ENCODE results near the gene WDR18. TPM values are rescaled to one million over a fixed set of nuclear protein-coding genes. Genes with fewer than 3 reads are reported as not detected.
A peak's percentile ranks its signal among the peaks of the same experiment; 100 is the strongest.
"Not testable (repeated sequence)": the region's sequence is repeated elsewhere in the genome, so short reads cannot be mapped to it uniquely, and the experiment has no call there.

WDR18 gene
- total RNA-seq, 1 experiment from 2014 or later: 41.1 TPM

- DNase-seq: no peak
- Histone ChIP-seq H4K20me1 (ENCODE audit: insufficient read depth, low read depth, low read length) (0 out of 2 replicates have a peak, but pooled peaks cover 10% of the 10 kb centered on the region), H3K4me1 (ENCODE audit: low read length) (peaks cover 7% of the 10 kb centered on the region; the same call in 1 of the 2 replicates), H3K4me2 (ENCODE audit: low read depth, low read length, poor library complexity, severe bottlenecking) (no peak overlapping the region), H3K9ac (ENCODE audit: low read length) (no peak overlapping the region), H3K36me3 (ENCODE audit: insufficient read depth, low read length) (no peaks in the 10 kb centered on the region), H3K79me2 (ENCODE audit: low read length) (no peaks in the 10 kb centered on the region), H2AFZ (ENCODE audit: low read length) (no peak overlapping the region), H3K9me3 (ENCODE audit: low read length) (no peaks in the 10 kb centered on the region), H3K9me2 (replicated peaks; ENCODE audit: insufficient read depth, low read length) (no peaks in the 10 kb centered on the region), H3K27me3 (ENCODE audit: low read length) (no peaks in the 10 kb centered on the region), H3K27ac (ENCODE audit: low read length) (no peak overlapping the region), H3K4me3 (ENCODE audit: low read length) (no peak overlapping the region)
These were observed 30.5 kb upstream of the WDR18 start for GRCh38 chr19:953445-954271.

GRCh38 chr19:954272-954671 lies 29.9 kb upstream of the WDR18 start:
- Histone ChIP-seq H3K9me3 (ENCODE audit: low read length) (no peaks in the 10 kb centered on the region), H2AFZ (ENCODE audit: low read length) (no peak overlapping the region), H3K4me2 (ENCODE audit: low read depth, low read length, poor library complexity, severe bottlenecking) (no peak overlapping the region), H4K20me1 (ENCODE audit: insufficient read depth, low read depth, low read length) (0 out of 2 replicates have a peak, but pooled peaks cover 10% of the 10 kb centered on the region), H3K9ac (ENCODE audit: low read length) (no peak overlapping the region), H3K79me2 (ENCODE audit: low read length) (no peaks in the 10 kb centered on the region), H3K4me1 (ENCODE audit: low read length) (peaks cover 7% of the 10 kb centered on the region; the same call in 1 of the 2 replicates), H3K27me3 (ENCODE audit: low read length) (no peaks in the 10 kb centered on the region), H3K36me3 (ENCODE audit: insufficient read depth, low read length) (no peaks in the 10 kb centered on the region), H3K27ac (ENCODE audit: low read length) (no peak overlapping the region), H3K4me3 (ENCODE audit: low read length) (no peak overlapping the region), H3K9me2 (replicated peaks; ENCODE audit: insufficient read depth, low read length) (no peaks in the 10 kb centered on the region)
- no peak for DNase-seq

- DNase-seq: peak; percentile 47
- no peaks in the 10 kb centered on the region for H3K36me3 ChIP-seq (ENCODE audit: insufficient read depth, low read length)
- H4K20me1 ChIP-seq (ENCODE audit: insufficient read depth, low read depth, low read length): 0 out of 2 replicates have a peak, but pooled peaks cover 10% of the 10 kb centered on the region
- H3K27ac ChIP-seq (ENCODE audit: low read length): no peak overlapping the region
- H2AFZ ChIP-seq (ENCODE audit: low read length): no peak overlapping the region
- no peak overlapping the region for H3K9ac ChIP-seq (ENCODE audit: low read length)
- H3K9me3 ChIP-seq (ENCODE audit: low read length): no peaks in the 10 kb centered on the region
- no peaks in the 10 kb centered on the region for H3K27me3 ChIP-seq (ENCODE audit: low read length)
- no peak overlapping the region for H3K4me2 ChIP-seq (ENCODE audit: low read depth, low read length, poor library complexity, severe bottlenecking)
- H3K79me2 ChIP-seq (ENCODE audit: low read length): no peaks in the 10 kb centered on the region
- H3K9me2 ChIP-seq (replicated peaks; ENCODE audit: insufficient read depth, low read length): no peaks in the 10 kb centered on the region
- H3K4me3 ChIP-seq (ENCODE audit: low read length): no peak overlapping the region
- peaks cover 7% of the 10 kb centered on the region; the same call in 1 of the 2 replicates for H3K4me1 ChIP-seq (ENCODE audit: low read length)
These were observed 29.3 kb upstream of the WDR18 start for GRCh38 chr19:954672-955494.

GRCh38 chr19:955803-956765 lies 28.1 kb upstream of the WDR18 start:
- H3K9me2 ChIP-seq (replicated peaks; ENCODE audit: insufficient read depth, low read length): no peaks in the 10 kb centered on the region
- no peaks in the 10 kb centered on the region for H3K36me3 ChIP-seq (ENCODE audit: insufficient read depth, low read length)
- peaks cover 7% of the 10 kb centered on the region; the same call in 1 of the 2 replicates for H3K4me1 ChIP-seq (ENCODE audit: low read length)
- H4K20me1 ChIP-seq (ENCODE audit: insufficient read depth, low read depth, low read length): 0 out of 2 replicates have a peak, but pooled peaks cover 10% of the 10 kb centered on the region
- DNase-seq: no peak
- no peaks in the 10 kb centered on the region for H3K27me3 ChIP-seq (ENCODE audit: low read length)
- no peaks in the 10 kb centered on the region for H3K9me3 ChIP-seq (ENCODE audit: low read length)
- no peak overlapping the region for H3K9ac ChIP-seq (ENCODE audit: low read length)
- H3K4me3 ChIP-seq (ENCODE audit: low read length): no peak overlapping the region
- H3K27ac ChIP-seq (ENCODE audit: low read length): no peak overlapping the region
- no peak overlapping the region for H3K4me2 ChIP-seq (ENCODE audit: low read depth, low read length, poor library complexity, severe bottlenecking)
- no peak overlapping the region for H2AFZ ChIP-seq (ENCODE audit: low read length)
- H3K79me2 ChIP-seq (ENCODE audit: low read length): no peaks in the 10 kb centered on the region

GRCh38 chr19:956766-957440 lies 27.2 kb upstream of the WDR18 start:
- DNase-seq: no peak
- Histone ChIP-seq H2AFZ (ENCODE audit: low read length) (no peak overlapping the region), H3K4me1 (ENCODE audit: low read length) (peaks cover 7% of the 10 kb centered on the region; the same call in 1 of the 2 replicates), H3K9me2 (replicated peaks; ENCODE audit: insufficient read depth, low read length) (no peaks in the 10 kb centered on the region), H3K36me3 (ENCODE audit: insufficient read depth, low read length) (no peaks in the 10 kb centered on the region), H3K27me3 (ENCODE audit: low read length) (no peaks in the 10 kb centered on the region), H3K4me2 (ENCODE audit: low read depth, low read length, poor library complexity, severe bottlenecking) (no peak overlapping the region), H3K79me2 (ENCODE audit: low read length) (no peaks in the 10 kb centered on the region), H3K9ac (ENCODE audit: low read length) (no peak overlapping the region), H3K27ac (ENCODE audit: low read length) (no peak overlapping the region), H3K9me3 (ENCODE audit: low read length) (no peaks in the 10 kb centered on the region), H3K4me3 (ENCODE audit: low read length) (no peak overlapping the region), H4K20me1 (ENCODE audit: insufficient read depth, low read depth, low read length) (0 out of 2 replicates have a peak, but pooled peaks cover 10% of the 10 kb centered on the region)

GRCh38 chr19:957578-957977 lies 26.6 kb upstream of the WDR18 start:
- not testable (repeated sequence) for DNase-seq; H3K9me2 ChIP-seq (replicated peaks; ENCODE audit: insufficient read depth, low read length); H4K20me1 ChIP-seq (ENCODE audit: insufficient read depth, low read depth, low read length); H3K27ac ChIP-seq (ENCODE audit: low read length); H3K4me2 ChIP-seq (ENCODE audit: low read depth, low read length, poor library complexity, severe bottlenecking); H3K4me3 ChIP-seq (ENCODE audit: low read length); H3K27me3 ChIP-seq (ENCODE audit: low read length); H3K9me3 ChIP-seq (ENCODE audit: low read length); H3K36me3 ChIP-seq (ENCODE audit: insufficient read depth, low read length); H2AFZ ChIP-seq (ENCODE audit: low read length); H3K9ac ChIP-seq (ENCODE audit: low read length); H3K79me2 ChIP-seq (ENCODE audit: low read length); H3K4me1 ChIP-seq (ENCODE audit: low read length)

GRCh38 chr19:958967-959855 lies 24.9 kb upstream of the WDR18 start:
- Histone ChIP-seq H3K4me1 (ENCODE audit: low read length) (peaks cover 3% of the 10 kb centered on the region; the same call in 1 of the 2 replicates), H3K9ac (ENCODE audit: low read length) (no peak overlapping the region), H3K27ac (ENCODE audit: low read length) (no peak overlapping the region), H3K9me2 (replicated peaks; ENCODE audit: insufficient read depth, low read length) (no peaks in the 10 kb centered on the region), H3K79me2 (ENCODE audit: low read length) (no peaks in the 10 kb centered on the region), H2AFZ (ENCODE audit: low read length) (no peak overlapping the region), H3K4me2 (ENCODE audit: low read depth, low read length, poor library complexity, severe bottlenecking) (no peak overlapping the region), H3K9me3 (ENCODE audit: low read length) (no peaks in the 10 kb centered on the region), H3K4me3 (ENCODE audit: low read length) (no peak overlapping the region), H3K36me3 (ENCODE audit: insufficient read depth, low read length) (no peaks in the 10 kb centered on the region), H4K20me1 (ENCODE audit: insufficient read depth, low read depth, low read length) (0 out of 2 replicates have a peak, but pooled peaks cover 3% of the 10 kb centered on the region), H3K27me3 (ENCODE audit: low read length) (no peaks in the 10 kb centered on the region)
- DNase-seq: no peak

Data from Karpas-422 (cell line).